Heart right ventricle (tissue), 16 donors: Measurements from ENCODE around the gene PVALEF. TPM values are rescaled to one million over a fixed set of nuclear protein-coding genes. Genes with fewer than 3 reads are reported as not detected.

ENCODE experiments used
- ATAC-seq, 8 donors: fragments of 200-7000 bp; cut with Tn5 transposase; one replicate each; pipeline ENCODE4 v1.9.1; 2020; ENCODE audit warnings: mild to moderate bottlenecking in 8 of 8, moderate library complexity in 8 of 8, moderate number of reproducible peaks in 1 of 8
- DNase-seq, 2 donors: peaks; one replicate each; pipeline ENCODE4 v3.0.0-alpha.2; 2020
- H3K27ac ChIP-seq, 10 donors: fragments of 200-600 bp; sonication (generic) in 2 of 10; one replicate each; pipeline versions ENCODE4 v1.5.0 to v1.8.0; 2020 to 2022; ENCODE audit warnings: mild to moderate bottlenecking in 3 of 10
- H3K27me3 ChIP-seq, 7 donors: fragments of 200-600 bp; one replicate each; pipeline ENCODE4 v1.8.0; 2021 to 2022; ENCODE audit warnings: mild to moderate bottlenecking in 2 of 7
- H3K36me3 ChIP-seq, 9 donors: fragments of 200-600 bp; sonication (generic) in 1 of 9; one replicate each; pipeline versions ENCODE4 v1.5.0 to v1.8.0; 2020 to 2022; ENCODE audit warnings: mild to moderate bottlenecking in 2 of 9
- H3K4me1 ChIP-seq, 9 donors: fragments of 200-600 bp; sonication (generic) in 1 of 9; one replicate each; pipeline versions ENCODE4 v1.5.0 to v1.8.0; 2020 to 2022; ENCODE audit warnings: mild to moderate bottlenecking in 4 of 9
- H3K4me3 ChIP-seq, 10 donors: fragments of 200-600 bp; sonication (generic) in 2 of 10; one replicate each; pipeline versions ENCODE4 v1.5.0 to v1.8.0; 2020 to 2022; ENCODE audit warnings: mild to moderate bottlenecking in 7 of 10, moderate library complexity in 2 of 10
- H3K9me3 ChIP-seq, 11 donors: fragments of 200-600 bp in 10 of 11; sonication (generic) in 2 of 11; one replicate each; pipeline versions ENCODE4 v1.5.0 to v1.8.0; 2013 to 2022; ENCODE audit warnings: mild to moderate bottlenecking in 2 of 11, control low read depth in 1 of 11, moderate library complexity in 1 of 11
- WGBS, 2 donors: extraction: QIAGEN DNeasy Blood & Tissue Kit; methylation state at CpG; one replicate each; pipeline ENCODE4 v1.1.7; 2013; ENCODE audit warnings: inconsistent platforms in 1 of 2; 5-methylcytosine and 5-hydroxymethylcytosine counted together
- intact Hi-C, 10 donors: fragments of 100-400 bp; cut with DNase I; formaldehyde crosslinking; loops; one replicate each; pipeline versions ENCODE4 v1.11.1 to v1.14.2; 2022
- polyA plus RNA-seq, 2 donors: library from polyadenylated mRNA; stranded (reverse); fragments of 200-250 nt; gene quantifications; one replicate each; pipeline ENCODE4 v1.2.3, GENCODE V29; 2013
- total RNA-seq, 10 donors: library from RNA; stranded (reverse); fragmentation: NEBNext Ultra II Directional in 3 of 10; extraction: Animal tissue kit (Norgen Biotek cat#: 25700) in 3 of 10; gene quantifications; one replicate each; pipeline versions ENCODE4 v1.2.1 to v1.2.4, GENCODE V29; 2021 to 2023
- TF ChIP-seq, protein P1 (sequence below), 9 donors: fragments of 200-600 bp; sonication (generic) in 2 of 9; IDR thresholded peaks; one replicate each; pipeline versions ENCODE4 v1.5.0 to v1.8.0; 2021 to 2022; ENCODE audit warnings: antibody characterized with exemption in 9 of 9, mild to moderate bottlenecking in 5 of 9, moderate library complexity in 1 of 9
- donor health status: Arrhythmogenic right ventricular cardiomyopathy.
- donor health status: ischemic (EF 13 %, LVEDD 7.1; RV severe dilation, severe dysfunction).
- donor health status: healthy with polysubstance abuse.
- donor health status: DM: no; HTN: yes; CAD: no.
- donor health status: DM: no; HTN: no; CAD: no.
- donor health status: ischemic (EF 25% LVEDD 6.9; RV normal size, moderate dysfunction).
- donor health status: ischemic (EF 25% LVEDD 5.7; RV mildly dilated, moderate dysfunction).
- donor health status: healthy.
- donor health status: DM: yes; HTN: yes; CAD: no.
- donor health status: Ischemic cardiomyopathy.
- donor health status: ischemic (EF 35%, LVEDD 5.7; RV mildly dilated, moderate dysfunction).
- donor health status: nonischemic (EF 11% LVEDD 7.7; RV severe dilation, severe dysfunction).
- donor health status: DM: yes; HTN: yes; CAD: no.
- donor health status: PGD.
- donor health status: ischemic (EF 29% LVEDD 5.4; RV normal size, mild dysfunction).
- donor health status: nonischemic (EF 23%, LVEDD 6.1; RV moderate dilation, normal function).

PVALEF gene
- total and polyA plus RNA-seq, 12 donors: not detected

DNA sequence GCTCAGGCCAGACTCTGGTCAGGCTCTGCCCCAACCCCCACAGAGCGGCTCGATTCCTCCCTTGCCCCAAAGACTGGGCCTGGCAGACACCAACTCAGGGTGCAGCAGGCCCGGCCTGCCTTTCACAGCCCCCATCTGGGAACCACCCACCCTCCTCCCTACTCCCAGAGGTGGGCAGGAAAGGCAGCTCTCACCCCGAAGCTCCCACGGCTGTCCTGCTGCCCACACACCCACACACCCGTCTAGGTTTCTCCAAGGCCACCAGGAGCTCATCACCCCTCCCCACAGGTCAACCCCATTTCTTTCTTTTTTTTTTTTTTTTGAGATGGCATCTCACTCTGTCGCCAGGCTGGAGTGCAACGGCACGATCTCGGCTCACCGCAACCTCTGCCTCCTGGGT, 53.7 kb downstream of the PVALEF start:
- ATAC-seq (no peak), DNase-seq (no peak)
- TF ChIP-seq, protein P1, sequence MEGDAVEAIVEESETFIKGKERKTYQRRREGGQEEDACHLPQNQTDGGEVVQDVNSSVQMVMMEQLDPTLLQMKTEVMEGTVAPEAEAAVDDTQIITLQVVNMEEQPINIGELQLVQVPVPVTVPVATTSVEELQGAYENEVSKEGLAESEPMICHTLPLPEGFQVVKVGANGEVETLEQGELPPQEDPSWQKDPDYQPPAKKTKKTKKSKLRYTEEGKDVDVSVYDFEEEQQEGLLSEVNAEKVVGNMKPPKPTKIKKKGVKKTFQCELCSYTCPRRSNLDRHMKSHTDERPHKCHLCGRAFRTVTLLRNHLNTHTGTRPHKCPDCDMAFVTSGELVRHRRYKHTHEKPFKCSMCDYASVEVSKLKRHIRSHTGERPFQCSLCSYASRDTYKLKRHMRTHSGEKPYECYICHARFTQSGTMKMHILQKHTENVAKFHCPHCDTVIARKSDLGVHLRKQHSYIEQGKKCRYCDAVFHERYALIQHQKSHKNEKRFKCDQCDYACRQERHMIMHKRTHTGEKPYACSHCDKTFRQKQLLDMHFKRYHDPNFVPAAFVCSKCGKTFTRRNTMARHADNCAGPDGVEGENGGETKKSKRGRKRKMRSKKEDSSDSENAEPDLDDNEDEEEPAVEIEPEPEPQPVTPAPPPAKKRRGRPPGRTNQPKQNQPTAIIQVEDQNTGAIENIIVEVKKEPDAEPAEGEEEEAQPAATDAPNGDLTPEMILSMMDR (IDR thresholded peaks at IDR 0.05): no peak
- peaks cover 0 to 22% (median 6%) of the 10 kb centered on the region in 9 donors for H3K36me3 ChIP-seq
- intact Hi-C loops: no loop called here
- H3K27ac ChIP-seq: no peak overlapping the region
- no peak overlapping the region for H3K4me3 ChIP-seq
- H3K4me1 ChIP-seq: peaks cover 7 to 24% (median 17%) of the 10 kb centered on the region in 9 donors
- H3K27me3 ChIP-seq: no peaks in the 10 kb centered on the region
- H3K9me3 ChIP-seq: no peaks in the 10 kb centered on the region
- 92 to 96% methylated on average over 11 of the region's 11 CpGs for WGBS, 2 donors

DNA sequence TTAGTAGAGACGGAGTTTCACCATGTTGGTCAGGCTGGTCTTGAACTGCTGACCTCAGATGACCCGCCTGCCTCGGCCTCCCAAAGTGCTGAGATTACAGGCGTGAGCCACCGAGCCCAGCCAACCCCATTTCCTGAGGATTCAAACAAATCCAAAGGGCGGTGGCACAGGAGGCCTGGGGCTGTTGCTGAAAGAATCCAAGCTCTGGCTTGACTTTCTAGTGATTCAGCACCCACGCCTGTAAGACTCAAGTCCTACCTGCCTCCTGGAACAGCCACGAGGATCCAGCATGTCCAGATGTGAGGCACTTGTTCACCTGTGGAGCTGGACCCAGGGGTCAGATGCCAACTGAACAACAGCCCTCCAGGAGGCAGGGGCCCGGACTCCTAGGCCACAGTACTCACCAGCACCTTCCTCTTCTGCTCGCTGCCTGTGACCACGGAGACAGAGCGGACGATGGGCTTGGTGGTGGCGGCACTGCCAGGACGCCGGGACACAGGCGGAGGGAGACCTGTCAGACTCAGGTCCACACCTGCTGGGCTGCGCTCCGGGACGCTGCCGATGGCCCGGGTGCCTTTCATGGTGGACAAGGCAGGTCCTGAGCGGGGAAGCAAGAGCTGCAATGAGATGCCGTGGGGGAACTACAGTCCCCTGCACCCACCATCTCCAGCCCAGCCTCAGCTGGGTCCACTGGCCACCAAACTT, 54.3 kb downstream of the PVALEF start:
- no peaks in the 10 kb centered on the region for H3K27me3 ChIP-seq
- H3K4me3 ChIP-seq: no peak overlapping the region
- no peak overlapping the region for H3K27ac ChIP-seq
- TF ChIP-seq, protein P1 (IDR thresholded peaks at IDR 0.05): no peak
- WGBS, 2 donors: 95 to 97% methylated on average over 24 of the region's 24 CpGs
- intact Hi-C loops: loop anchor here in 1 of 10 donors (10.0 kb wide), 1 partner anchor 75 kb away; no protein-coding TSS in a partner anchor
- no peaks in the 10 kb centered on the region for H3K9me3 ChIP-seq
- peaks cover 0 to 22% (median 6%) of the 10 kb centered on the region in 9 donors for H3K36me3 ChIP-seq
- DNase-seq (no peak), ATAC-seq (no peak)
- peaks cover 7 to 24% (median 17%) of the 10 kb centered on the region in 9 donors for H3K4me1 ChIP-seq

DNA sequence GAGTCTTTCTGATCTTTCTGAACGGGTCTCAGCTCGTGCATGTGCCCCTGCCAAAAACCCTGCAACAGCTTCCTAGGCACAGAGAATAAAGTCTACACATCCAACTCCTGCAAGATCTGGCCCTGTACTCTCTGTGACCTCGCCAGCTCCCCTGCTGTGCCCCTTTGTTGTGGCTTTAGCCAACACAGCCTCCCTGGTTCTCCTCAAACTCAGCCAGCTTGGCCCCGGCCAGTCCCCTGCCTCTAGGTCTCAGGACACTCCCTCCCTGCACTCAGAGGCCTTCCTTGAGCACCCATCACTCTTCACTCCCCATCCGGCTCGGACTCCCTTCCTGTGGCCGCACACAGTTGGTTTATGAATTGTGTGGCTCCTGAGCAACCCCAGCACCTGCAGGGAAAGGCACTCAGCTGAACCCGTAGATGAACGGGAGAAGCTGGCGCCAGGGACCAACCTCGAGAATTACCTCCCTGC, 56.1 kb downstream of the PVALEF start:
- ATAC-seq (no peak), DNase-seq (no peak)
- intact Hi-C loops: loop anchor here in 1 of 10 donors (10.0 kb wide), 1 partner anchor 77 kb away; no protein-coding TSS in a partner anchor
- TF ChIP-seq, protein P1 (IDR thresholded peaks at IDR 0.05): no peak
- Histone ChIP-seq H3K4me1 (peaks cover 7 to 24% (median 17%) of the 10 kb centered on the region in 9 donors), H3K4me3 (peak overlapping the region in 7 of 10 donors; percentile 69 to 93 (median 87)), H3K36me3 (peaks cover 0 to 20% (median 6%) of the 10 kb centered on the region in 9 donors), H3K9me3 (no peaks in the 10 kb centered on the region), H3K27me3 (no peaks in the 10 kb centered on the region), H3K27ac (no peak overlapping the region)
- 70 to 73% methylated on average over 11 of the region's 11 CpGs for WGBS, 2 donors

DNA sequence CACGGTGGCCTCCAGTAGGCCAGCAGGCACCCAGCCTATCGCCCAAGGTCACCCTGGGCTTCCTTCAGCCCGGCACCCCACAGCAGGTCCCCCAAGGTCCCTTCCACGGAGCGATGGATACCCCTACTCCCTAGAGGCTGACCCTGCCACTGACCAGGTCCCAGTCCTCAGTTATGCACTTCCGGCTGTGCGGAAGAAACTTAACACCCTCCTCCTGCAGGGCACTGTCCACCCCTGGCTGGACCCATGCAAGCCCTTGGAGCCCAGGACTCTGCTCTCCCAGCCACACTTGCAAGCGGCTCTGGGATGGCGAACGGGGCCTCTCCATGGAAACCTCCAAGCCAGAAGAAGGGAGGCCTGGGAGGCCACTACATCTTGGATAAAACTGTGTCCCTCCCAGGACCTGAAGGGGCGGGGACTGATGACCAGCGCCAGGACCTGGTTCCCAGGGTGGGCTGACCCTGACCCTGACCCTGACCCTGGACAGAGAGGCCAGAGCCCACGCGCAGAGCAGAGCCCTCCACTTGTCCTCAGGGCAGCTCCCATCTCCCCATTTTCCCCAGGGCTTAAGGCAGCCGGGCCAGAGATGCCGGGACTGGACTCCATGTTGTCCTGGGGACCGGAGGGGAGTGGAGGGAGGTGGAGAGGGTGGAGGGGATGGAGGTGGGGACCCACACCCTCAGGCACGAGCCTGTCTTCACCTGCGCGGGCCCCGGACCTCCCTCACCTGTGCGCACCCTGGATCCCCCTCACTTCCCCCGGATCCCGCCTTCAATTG, 56.7 kb downstream of the PVALEF start:
- Histone ChIP-seq H3K4me1 (peaks cover 7 to 24% (median 17%) of the 10 kb centered on the region in 9 donors), H3K27ac (peak overlapping the region in 3 of 10 donors; percentile 58 to 77 (median 65)), H3K4me3 (peak overlapping the region; percentile 69 to 93 (median 84)), H3K36me3 (peaks cover 0 to 19% (median 6%) of the 10 kb centered on the region in 9 donors), H3K9me3 (peaks cover 0 to 6% (median 0%) of the 10 kb centered on the region in 11 donors), H3K27me3 (no peaks in the 10 kb centered on the region)
- TF ChIP-seq, protein P1 (IDR thresholded peaks at IDR 0.05): no peak
- DNase-seq: no peak
- intact Hi-C loops: loop anchor here in 1 of 10 donors (10.0 kb wide), 1 partner anchor 77 kb away; no protein-coding TSS in a partner anchor
- 15 to 16% methylated on average over 23 to 24 of the region's 24 CpGs for WGBS, 2 donors
- ATAC-seq: peak in 2 of 8 donors; percentile 1 to 24
